C1 segment of cervical spinal cord (tissue), 14 donors: ENCODE measurements around the gene ASTN2.
"Not testable (repeated sequence)": the region's sequence is repeated elsewhere in the genome, so short reads cannot be mapped to it uniquely, and the experiment has no call there.

Source experiments
- DNase-seq, 14 donors: peaks; one replicate each; lab custom pipeline; 2025; lab: John Stamatoyannopoulos, UW

Gene ASTN2

DNA sequence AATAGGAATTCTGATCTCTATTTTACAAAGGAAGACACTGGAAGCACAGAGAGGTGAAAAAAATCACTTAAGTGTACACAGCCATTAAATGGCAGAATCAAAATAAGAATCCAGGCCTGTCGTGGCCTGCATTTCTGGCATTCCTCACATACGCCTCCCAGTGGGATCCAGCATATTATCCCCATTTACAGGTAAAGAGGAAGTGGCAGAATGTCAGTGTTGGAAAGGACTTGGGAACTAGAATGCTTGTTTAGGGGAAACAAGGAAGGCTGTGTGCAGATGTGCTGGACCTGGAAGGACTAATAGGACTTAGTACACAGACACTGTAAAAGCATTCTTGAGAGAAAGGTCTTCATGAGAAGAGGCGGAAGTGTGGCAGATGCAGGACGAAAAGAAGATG, 486.0 kb downstream of the ASTN2 start:
- no peak for DNase-seq

DNA sequence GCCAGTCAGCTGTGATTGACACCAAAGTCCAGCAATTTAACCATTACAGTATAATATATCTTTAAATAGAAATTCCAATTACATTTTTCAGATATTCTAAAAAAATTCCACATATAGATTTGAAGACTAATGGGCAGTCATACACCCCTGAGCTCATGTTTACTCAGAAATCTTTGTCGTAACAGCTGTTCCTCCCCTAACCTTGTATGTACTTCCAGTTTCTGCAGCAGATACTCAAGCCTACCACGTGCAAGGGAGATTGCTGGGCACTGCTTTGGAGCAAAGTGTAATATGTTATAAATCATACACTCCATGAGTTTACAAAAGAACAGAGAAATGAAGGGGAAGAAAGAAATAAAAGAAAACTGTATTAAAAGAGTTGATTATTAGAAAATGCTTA, 486.6 kb downstream of the ASTN2 start:
- DNase-seq = no peak

DNA sequence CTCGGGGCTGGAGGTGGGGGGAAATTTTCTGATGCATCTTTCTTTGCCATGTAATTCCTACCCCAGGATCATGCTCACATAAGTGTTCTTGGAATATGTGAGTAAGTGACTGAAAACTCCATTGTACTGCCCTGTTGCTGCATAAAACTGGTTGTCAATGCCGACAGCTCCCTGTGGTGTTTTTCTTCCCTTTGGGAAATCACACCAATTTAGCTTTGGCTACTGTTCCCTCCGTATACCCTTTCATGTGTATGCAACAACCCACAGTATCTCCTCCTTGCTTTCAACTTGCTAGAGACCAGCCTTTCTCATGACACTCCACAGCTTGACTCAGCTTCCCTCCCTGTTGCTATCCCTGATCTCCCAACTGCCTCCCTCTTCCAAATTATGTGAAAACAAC, 487.1 kb downstream of the ASTN2 start:
- no peak for DNase-seq

DNA sequence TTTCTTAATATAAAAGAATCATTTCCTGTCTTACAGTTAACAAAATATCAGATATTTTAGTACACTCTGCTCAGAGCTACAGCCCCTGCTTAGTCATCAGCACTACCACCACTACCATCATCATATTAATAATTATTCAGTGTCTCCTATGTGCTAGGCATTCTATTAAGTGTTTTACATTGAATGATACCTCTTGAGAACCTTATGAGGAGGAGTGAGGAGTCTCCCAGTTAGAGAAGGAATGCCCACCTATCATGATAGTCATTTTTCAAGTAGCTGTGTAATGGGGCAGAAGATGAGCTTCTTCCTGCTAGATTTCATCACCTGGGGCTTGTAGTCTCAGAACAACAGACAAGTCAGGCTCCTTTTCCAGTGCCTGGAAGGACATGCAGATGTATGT, 489.7 kb downstream of the ASTN2 start:
- DNase-seq = no peak

DNA sequence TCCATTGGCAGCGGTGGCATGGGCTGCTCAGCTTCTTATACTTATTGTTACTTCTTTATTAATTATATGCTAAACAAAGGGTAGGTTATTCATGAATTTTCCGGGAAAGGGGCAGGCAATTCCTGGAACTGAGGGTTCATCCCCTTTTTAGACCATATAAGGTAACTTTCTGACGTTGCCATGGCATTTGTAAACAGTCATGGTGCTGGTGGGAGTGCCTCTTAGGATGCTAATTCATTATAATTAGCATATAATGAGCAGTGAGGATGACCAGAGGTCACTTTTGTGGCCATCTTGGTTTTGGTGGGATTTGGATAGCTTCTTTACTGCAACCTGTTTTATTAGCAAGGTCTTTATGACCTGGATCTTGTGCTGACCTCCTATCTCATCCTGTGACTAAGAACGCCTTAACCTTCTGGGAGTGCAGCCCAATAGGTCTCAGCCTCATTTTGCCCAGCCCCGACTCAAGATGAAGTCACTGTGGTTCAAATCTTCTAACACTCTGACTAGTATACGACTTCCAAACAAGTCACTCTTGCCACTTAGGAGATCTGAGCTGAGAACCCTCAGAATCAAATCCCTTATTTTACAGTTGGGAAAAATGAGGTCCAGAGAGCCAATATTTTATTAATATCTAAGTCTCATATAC, 490.3 kb downstream of the ASTN2 start:
- DNase-seq = no peak

DNA sequence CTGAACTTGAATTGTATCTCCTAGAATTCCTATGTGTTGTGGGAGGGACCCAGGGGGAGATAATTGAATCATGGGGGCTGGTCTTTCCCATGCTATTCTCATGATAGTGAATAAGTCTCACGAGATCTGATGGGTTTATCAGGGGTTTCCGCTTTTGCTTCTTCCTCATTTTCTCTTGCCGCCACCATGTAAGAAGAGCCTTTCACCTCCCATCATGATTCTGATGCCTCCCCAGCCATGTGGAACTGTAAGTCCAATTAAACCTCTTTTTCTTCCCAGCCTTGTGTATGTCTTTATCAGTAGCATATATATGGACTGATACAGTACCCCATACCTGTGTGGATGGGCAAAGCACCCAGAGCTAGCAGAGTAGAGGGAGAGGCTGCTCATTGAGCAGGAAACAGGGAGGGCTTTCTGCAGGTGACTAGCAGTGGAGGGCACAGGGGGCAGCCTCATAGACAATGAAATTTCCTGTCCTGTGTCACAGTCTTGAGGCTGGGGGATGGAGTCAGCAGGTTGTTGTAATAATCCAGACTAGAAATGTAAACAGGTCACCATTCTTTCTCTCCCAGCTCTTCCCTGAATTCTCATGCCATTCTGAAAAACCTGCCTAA, 496.9 kb downstream of the ASTN2 start:
- DNase-seq = not testable (repeated sequence)

DNA sequence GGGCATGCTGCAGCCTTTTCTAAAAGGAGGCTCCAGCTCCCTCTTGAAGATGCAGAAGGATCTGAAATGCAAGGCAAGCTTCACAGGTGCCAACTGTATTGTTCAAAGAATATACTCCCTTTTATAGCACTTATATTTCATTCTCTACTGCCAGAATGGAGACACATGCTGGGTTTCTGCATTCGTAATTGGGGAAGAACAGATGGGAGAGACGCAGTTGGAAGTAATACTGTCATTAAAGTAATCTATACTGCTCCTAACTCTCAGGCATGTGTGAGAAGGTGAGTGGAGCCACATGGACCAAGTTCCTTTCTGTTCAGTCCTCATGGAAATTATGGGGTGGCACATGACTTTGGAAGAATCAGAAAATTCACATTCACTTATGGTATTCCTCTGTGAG, 501.3 kb downstream of the ASTN2 start:
- DNase-seq = no peak

DNA sequence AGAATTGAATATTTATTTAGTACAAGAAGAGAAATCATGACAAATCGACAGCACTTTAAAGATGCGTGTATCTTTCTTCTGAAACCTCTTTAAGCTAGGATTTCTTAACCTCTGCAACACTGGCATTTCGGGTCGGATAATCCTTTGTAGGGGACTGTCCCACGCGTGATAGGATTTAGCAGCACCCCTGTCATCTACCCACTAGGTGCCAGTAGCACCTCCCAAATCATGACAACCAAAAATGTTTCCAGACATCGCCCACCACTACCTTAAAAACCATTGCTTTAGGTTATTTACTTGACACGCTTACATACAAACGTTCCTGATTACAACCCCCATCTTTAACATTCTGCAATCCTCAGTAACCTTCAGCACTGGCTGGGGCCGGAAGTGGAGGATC, 504.7 kb downstream of the ASTN2 start:
- no peak for DNase-seq

DNA sequence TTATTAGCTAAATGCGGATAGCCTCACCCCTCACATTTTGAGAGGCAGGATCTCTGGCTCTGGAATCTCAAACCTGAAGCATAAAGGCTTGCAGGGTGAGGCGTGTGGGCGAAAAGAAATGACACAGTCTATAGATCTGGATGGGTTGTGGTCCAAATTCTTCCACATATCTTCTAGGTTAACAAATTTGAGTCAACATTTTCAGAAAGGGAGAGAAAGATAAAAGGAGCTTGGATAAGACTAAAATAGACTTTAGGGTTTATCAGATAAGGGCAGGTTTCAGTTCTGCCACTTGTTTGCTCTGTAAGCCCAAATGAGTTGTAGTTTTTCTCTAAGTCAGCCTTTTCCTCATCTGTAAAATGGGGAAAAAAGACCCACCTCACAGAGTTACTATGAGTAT, 506.9 kb downstream of the ASTN2 start:
- DNase-seq = no peak

DNA sequence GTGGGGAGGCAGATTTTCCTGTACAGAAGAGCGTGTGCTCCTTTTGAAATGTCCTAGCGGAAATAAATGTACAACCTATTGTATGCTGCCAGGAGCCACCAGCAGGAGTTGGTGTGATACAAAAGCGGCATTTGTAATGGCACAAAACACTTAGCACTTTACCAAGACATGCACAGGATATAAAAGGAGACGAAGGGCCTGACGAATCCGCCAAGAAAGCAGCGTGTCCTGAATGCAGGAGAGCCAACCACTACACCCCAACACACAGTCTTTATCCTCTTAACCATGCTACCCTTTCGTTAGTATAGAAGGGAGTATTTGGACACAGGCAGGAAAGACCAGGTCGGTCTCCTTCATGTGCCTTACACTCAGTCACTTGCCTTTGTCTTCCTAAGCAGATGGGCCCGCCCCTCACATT, 509.7 kb downstream of the ASTN2 start:
- peak in 7 of 14 donors; percentile 2 to 36 (median 16) for DNase-seq

DNA sequence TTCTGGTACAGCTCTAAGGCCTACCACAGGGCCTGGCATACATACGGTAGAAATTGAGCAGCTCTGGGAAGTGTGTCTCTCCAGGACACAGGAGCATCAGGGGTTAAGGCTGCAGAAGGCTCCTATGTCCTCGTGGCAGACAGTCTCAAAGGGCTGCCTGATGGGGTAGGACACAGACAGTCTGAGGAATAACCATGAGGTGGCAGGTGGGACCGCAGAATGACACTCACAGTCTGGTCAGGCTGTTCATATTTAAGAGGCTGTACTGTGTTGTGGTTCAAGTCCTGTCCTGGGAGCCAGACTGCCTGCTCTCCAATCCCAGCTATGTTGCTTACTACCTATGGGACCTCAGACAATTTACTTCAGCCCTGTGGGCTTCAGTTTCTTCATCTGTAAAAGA, 510.7 kb downstream of the ASTN2 start:
- DNase-seq = no peak

DNA sequence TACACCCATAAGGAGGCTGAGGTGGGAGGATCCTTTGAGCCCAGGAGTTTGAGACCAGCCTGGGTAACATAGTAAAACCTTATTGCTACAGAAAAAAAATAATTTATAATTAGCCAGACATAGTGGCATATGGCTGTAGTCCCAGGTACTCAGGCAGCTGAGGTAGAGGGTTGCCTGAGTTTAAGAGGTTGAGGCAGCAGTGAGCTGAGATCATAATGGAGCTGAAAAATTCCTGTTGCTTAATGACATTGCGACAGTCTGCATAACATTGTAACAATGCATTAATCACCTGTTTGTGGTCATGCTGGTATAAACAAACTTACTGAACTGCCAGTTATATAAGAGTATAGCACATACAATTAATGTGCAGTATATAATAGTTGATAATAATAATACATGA, 513.6 kb downstream of the ASTN2 start:
- no peak for DNase-seq

DNA sequence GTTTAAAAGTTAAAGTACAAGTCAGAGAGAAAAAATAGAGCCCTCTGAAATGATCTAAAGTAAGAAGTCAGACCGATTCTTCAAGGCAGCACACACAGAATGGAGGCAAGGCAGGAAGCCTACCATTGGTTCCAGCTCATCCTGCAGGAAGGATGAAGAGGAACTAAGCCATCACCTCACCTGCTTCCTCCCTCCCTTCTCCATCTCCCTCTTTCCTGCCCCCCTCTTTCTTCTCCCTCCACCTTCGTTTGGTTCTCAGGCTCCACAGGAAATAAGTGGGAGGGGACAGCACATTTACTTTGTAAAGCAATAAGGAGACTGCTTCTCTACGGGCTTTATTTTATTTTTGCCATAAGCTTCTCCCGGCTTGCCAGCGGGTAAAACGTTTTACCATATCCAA, 514.3 kb downstream of the ASTN2 start:
- DNase-seq = no peak

DNA sequence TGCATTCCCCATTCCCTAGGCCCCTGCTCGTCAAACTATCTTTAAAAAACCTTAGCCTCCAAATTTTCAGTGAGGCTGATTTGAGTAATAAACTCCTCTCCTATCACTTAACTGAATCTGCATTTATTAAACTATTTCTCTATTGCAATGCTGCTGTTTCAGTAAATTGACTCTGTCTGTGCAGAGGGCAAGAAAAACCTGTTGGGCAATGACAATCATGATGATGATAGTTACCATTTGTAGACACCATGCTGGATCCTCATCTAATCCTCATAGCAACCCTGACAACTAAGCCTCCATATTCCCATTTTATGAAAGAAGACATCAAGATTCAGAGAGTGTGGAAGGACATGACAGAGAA, 514.9 kb downstream of the ASTN2 start:
- DNase-seq = no peak

DNA sequence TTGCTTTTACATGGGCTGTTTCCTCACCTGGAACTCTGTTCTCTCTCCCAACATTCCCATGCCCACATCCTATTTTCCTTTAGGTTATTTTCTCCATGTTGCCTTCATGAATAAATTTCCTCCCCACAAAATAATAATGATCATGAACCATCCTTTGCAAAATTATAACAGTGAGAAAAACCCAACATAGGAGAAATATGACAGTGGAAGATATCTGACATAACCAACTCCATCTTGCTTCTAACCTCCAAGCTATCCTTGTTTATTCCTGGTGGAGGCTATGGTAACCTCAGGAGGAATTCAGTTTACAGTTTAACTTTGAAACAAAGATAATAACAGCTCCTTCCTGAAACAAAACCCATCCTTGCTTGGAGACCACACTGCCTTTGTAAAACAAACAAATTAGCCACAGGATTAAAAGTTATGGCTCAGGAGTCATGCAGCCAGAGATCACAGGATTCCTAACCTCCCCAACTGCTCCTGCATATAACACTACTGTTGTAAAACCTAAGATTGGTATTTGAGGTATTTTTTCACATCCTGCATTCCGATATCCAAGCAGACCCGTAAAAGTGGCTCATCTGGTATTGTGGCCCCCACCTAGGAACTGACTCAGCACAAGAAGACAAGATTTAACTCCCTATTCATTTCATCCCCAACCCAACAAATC, 515.4 kb downstream of the ASTN2 start:
- no peak for DNase-seq

DNA sequence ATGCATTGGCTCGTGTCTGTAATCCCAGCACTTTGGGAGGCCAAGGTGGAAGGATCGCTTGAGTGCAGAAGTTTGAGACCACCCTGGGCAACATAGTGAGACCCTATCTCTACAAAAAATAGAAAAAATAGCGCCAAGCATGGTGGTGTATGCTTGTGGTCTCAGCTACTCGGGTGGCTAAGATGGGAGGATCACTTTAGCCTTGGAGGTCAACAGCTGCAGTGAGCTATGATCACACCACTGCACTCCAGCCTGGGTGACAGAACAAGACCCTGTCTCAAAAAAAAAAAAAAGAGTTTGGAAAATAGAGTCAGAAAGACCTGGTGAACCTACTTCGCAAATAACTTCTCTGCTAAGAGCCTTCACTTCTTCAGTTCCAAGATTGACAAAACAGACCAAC, 516.7 kb downstream of the ASTN2 start:
- not testable (repeated sequence) for DNase-seq

DNA sequence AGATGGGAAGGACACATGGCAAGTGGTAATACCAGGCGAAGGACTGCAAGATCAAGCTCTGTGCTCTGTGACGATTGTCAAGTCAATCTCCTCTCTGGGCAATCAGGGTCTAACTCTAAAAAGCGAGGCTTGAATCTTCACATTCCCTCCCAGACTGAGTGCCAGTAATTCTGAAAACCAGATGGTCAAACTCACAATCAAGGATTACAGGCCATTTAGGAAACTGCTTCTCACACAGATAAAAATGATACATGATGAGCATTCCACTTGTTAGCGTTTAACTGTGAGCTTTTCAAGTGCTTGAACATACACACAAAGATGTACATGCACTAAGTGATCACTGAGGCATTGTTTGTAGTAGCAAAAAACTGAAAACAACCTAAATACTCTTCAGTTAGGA, 517.7 kb downstream of the ASTN2 start:
- DNase-seq = peak in 1 of 14 donors; percentile 15

DNA sequence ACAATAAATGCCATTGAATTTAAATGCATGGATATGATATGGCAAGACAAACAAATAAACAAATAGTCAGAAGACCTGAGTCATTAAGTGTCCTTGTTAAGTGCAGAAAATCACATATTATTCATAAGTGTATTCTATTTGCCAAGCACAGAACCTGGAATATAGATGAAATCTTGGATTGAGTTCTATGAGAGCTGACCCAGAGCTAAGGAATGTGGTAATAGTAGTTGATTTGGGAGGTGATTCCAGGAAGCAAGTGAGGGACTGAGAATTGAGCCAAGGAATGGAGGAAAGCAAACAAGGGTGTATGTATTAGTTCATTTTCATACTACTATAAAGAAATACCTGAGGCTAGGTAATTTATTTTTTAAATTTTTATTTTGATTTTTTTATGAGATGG, 518.9 kb downstream of the ASTN2 start:
- no peak for DNase-seq

DNA sequence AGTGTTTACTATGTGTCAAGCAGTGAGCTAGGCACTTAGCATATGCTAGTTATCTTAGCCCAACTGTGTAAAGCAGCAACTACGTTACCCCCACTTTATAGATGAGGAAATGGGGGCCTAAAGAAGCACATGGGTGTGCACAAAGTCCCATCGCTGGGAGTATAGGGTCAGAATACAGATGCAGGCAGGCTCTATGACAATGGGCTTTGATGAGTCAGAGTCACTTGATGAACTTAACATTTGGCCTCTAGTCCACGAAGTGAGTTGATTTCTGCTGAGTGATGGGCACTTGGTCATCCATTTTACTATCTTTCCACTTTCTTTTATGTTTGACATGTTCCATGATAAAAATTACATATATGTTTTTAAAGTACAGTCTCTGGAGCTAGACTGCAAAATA, 523.4 kb downstream of the ASTN2 start:
- DNase-seq = peak in 1 of 14 donors; percentile 6

DNA sequence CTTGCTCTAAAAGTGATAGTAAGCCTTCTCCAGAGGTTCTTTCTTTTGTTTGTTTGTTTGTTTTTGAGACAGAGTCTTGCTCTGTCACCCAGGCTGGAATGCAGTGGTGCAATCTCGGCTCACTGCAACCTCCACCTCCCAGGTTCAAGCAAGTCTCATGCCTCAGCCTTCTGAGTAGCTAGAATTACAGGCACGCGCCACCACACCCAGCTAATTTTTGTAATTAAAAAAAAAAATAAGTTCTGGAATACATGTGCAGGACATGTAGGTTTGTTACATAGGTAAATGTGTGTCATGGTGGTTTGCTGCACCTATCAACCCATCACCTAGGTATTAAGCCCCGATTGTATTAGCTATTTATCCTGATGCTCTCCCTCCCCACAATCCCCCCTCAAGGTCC, 526.4 kb downstream of the ASTN2 start:
- not testable (repeated sequence) for DNase-seq

DNA sequence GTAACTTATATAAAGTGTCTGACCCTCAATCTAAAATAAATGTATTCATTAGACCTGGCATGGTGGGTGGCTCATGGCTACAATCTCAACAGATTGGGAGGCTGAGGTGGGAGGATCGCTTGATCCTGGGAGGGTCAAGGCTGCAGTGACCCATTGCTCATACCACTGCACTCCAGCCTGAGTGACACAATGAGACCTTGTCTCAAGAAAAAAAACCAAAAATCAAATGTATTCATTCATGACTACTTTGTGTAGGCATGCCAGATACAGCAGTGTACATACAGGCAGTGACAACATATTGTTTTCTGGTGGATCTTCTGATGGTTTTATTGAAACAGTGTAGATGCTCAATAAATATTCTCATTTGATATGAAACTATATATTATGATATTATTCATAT, 526.8 kb downstream of the ASTN2 start:
- DNase-seq = no peak

DNA sequence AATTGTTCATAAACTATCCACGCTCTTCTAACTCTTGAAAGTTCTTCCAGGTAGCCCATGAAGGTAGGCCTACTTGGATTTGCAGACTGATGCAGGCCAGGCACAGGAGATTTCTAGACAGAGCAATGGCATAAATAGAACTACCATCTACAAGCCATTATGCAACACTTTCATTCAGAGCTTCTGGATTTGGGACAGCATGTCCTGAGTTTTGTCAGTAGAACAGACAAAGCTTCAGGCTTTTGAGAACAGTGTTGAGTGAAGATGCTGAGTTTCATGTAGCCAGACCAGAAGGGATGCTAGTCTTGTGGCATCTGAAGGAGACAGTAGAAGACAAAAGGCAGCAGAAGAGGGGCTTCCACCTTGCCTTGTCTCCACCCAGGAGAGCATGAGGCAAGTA, 531.2 kb downstream of the ASTN2 start:
- DNase-seq = peak in 1 of 14 donors; percentile 10

DNA sequence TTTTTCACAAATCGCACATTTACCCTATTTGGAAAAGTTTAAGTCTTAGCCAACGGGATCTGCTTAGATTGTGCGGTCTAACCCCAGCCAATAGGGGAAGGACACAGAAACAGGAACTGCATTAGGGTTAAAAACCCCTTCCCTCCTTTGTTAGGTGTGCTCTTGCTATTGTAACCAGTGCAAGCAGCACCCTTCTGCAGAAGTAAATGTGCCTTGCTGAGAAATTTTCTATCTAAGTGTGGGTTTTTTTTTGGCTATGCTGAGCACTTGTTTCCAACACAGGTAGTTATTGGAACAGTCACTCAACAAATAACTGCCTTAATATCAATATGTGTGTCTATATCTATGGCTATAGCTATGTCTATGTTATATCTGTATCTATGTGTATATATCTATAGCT, 537.8 kb downstream of the ASTN2 start:
- DNase-seq = no peak
